ENCODE measurements around the gene TMPRSS7. TPM values are rescaled to one million over a fixed set of nuclear protein-coding genes. Genes with fewer than 3 reads are reported as not detected.

TMPRSS7 gene
- total and polyA plus RNA-seq, 7 donors = under 0.01 TPM; not detected in 6

- 70 to 75% methylated on average over 3 of the region's 3 CpGs for WGBS, 2 donors
- H3K4me1 ChIP-seq = peaks cover 0 to 5% (median 1%) of the 10 kb centered on the region in 4 donors
- no peak for DNase-seq
- TF ChIP-seq POLR2A (IDR thresholded peaks at IDR 0.05) = no peak
- TF ChIP-seq, protein P1, sequence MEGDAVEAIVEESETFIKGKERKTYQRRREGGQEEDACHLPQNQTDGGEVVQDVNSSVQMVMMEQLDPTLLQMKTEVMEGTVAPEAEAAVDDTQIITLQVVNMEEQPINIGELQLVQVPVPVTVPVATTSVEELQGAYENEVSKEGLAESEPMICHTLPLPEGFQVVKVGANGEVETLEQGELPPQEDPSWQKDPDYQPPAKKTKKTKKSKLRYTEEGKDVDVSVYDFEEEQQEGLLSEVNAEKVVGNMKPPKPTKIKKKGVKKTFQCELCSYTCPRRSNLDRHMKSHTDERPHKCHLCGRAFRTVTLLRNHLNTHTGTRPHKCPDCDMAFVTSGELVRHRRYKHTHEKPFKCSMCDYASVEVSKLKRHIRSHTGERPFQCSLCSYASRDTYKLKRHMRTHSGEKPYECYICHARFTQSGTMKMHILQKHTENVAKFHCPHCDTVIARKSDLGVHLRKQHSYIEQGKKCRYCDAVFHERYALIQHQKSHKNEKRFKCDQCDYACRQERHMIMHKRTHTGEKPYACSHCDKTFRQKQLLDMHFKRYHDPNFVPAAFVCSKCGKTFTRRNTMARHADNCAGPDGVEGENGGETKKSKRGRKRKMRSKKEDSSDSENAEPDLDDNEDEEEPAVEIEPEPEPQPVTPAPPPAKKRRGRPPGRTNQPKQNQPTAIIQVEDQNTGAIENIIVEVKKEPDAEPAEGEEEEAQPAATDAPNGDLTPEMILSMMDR (IDR thresholded peaks at IDR 0.05) = no peak
- intact Hi-C loops (cut with DNase I) = no loop called here
- no peak overlapping the region for H3K4me3 ChIP-seq
- H3K27me3 ChIP-seq = no peaks in the 10 kb centered on the region
- no peak overlapping the region for H3K27ac ChIP-seq
- no peaks in the 10 kb centered on the region for H3K9me3 ChIP-seq
- no peaks in the 10 kb centered on the region for H3K36me3 ChIP-seq
Measured at GRCh38 chr3:112038863-112039262, 4.3 kb downstream of the TMPRSS7 start.

DNA sequence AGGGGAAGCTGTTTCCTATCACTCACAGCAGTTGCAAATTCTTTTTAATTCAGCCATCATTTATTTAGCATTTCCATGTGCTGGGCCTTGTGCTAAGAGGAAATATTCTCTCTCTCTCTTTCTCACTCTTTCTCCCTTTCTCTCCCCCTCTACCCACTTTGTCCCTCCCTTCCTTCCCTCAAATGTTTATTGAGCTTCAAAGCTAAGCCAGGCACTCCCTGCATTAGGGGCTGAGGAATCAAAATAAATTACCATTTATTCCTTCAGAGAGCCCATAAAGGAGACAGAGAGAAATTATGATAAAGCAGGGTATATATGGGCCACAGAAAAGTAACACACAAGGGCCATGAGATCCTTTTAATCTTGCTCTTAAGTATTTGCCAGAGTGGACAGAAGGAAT lies 6.8 kb downstream of the TMPRSS7 start:
- no peaks in the 10 kb centered on the region for H3K36me3 ChIP-seq
- intact Hi-C loops (cut with DNase I) = no loop called here
- TF ChIP-seq POLR2A (IDR thresholded peaks at IDR 0.05) (no peak), EP300 (IDR thresholded peaks at IDR 0.05) (no peak), POLR2AphosphoS5 (IDR thresholded peaks at IDR 0.05) (no peak)
- TF ChIP-seq, protein P1 (IDR thresholded peaks at IDR 0.05) = no peak

DNA sequence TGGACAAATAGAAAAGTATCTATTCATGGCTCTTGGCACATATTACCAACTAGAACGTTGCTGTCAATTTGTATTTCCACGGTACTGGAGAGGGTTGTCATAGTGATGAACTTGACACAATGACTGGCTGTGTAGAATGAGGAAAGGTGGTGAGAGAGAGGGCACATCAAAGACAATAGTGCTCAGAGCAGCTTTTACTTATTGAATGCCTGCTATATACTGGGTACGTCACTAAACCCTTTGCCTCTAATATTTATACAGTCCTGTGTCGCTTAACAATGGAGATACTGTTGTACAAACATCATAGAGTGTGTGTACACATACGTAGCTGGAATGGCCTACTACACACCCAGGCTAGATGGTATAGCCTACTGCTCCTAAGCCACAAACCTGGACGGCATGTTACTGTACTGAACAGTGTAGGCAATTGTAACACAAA lies 8.3 kb downstream of the TMPRSS7 start:
- 20 to 67% methylated on average over 6 of the region's 6 CpGs for WGBS, 2 donors
- no peaks in the 10 kb centered on the region for H3K27me3 ChIP-seq
- H3K4me1 ChIP-seq = peaks cover 0 to 8% (median 2%) of the 10 kb centered on the region in 4 donors
- no peak for DNase-seq
- H3K36me3 ChIP-seq = no peaks in the 10 kb centered on the region
- H3K9me3 ChIP-seq = no peaks in the 10 kb centered on the region
- TF ChIP-seq, protein P1 (IDR thresholded peaks at IDR 0.05) = no peak
- TF ChIP-seq EP300 (IDR thresholded peaks at IDR 0.05) (no peak), POLR2AphosphoS5 (IDR thresholded peaks at IDR 0.05) (no peak), POLR2A (IDR thresholded peaks at IDR 0.05) (no peak)
- H3K27ac ChIP-seq = no peak overlapping the region
- intact Hi-C loops (cut with DNase I) = loop anchor here (1.0 kb wide), 1 partner anchor 374 kb away; no protein-coding TSS in a partner anchor
- H3K4me3 ChIP-seq = no peak overlapping the region

More for the DNA sequence above, 6.8 kb downstream of the TMPRSS7 start:
- H3K4me3 ChIP-seq = no peak overlapping the region
- H3K9me3 ChIP-seq = no peaks in the 10 kb centered on the region
- H3K4me1 ChIP-seq = peaks cover 0 to 8% (median 2%) of the 10 kb centered on the region in 4 donors
- H3K27me3 ChIP-seq = no peaks in the 10 kb centered on the region
- H3K27ac ChIP-seq = no peak overlapping the region
- DNase-seq = no peak

DNA sequence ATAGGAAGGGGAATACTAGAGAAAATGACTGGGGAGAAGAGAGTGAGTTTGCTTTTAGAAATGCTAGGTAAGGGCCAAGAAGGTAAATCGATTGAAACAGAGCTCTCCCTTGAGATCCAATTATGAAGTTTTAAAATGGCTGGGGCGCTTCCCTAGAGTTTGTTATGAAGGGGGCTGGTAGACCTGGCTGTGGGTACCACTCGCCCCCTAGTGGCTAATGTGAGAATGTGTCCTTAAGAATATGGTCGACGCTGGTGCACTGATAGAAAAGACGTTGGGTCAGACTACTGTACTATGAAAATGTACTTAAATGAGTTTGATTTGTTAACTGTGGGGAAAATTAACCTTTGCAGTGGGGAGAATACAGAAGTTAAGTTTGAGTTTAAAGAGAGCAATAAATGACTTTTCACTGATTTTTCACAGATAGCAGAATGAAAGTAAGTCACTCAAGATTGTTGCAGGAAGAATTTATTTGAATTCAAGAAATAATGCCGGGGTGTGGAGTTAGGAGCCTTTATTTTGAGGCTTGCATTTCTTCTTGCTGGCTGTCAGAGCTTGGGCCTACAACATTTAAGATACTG lies 9.2 kb downstream of the TMPRSS7 start:
- H3K4me1 ChIP-seq = peaks cover 0 to 8% (median 2%) of the 10 kb centered on the region in 4 donors
- WGBS, 2 donors = 3 to 10% methylated on average over 7 of the region's 7 CpGs
- H3K9me3 ChIP-seq = no peaks in the 10 kb centered on the region
- H3K27me3 ChIP-seq = no peaks in the 10 kb centered on the region
- H3K4me3 ChIP-seq = no peak overlapping the region
- H3K27ac ChIP-seq = no peak overlapping the region
- no peak for DNase-seq
- intact Hi-C loops (cut with DNase I) = loop anchor here (1.0 kb wide), 1 partner anchor 374 kb away; no protein-coding TSS in a partner anchor
- H3K36me3 ChIP-seq = no peaks in the 10 kb centered on the region
- TF ChIP-seq, protein P1 (IDR thresholded peaks at IDR 0.05) = peak; percentile 57 to 76 (median 66)
- TF ChIP-seq EP300 (IDR thresholded peaks at IDR 0.05) (no peak), POLR2A (IDR thresholded peaks at IDR 0.05) (no peak)

DNA sequence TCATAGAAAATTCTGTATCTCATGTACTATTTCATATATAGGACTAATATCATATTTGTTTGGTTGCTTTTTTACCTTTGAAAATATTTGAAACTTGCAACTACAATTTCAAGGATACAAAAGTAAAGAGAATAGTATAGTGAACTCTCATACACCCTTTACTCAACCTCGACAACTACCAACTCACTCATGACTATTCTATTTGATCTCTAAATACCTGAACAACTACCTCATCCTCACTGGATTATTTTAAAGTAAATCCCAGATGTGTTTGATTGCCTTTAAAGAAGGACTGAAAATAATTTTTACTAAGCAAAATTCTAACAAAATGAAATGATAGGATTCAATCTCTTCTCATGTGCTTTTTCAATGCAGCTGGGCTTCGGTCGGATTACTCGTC lies 12.1 kb downstream of the TMPRSS7 start:
- H3K27me3 ChIP-seq = no peaks in the 10 kb centered on the region
- no peak for TF ChIP-seq POLR2A (IDR thresholded peaks at IDR 0.05)
- no peak for TF ChIP-seq EP300 (IDR thresholded peaks at IDR 0.05)
- no peak for TF ChIP-seq POLR2AphosphoS5 (IDR thresholded peaks at IDR 0.05)
- TF ChIP-seq, protein P1 (IDR thresholded peaks at IDR 0.05) = no peak
- DNase-seq = no peak
- peaks cover 0 to 8% (median 2%) of the 10 kb centered on the region in 4 donors for H3K4me1 ChIP-seq
- H3K27ac ChIP-seq = no peak overlapping the region
- H3K4me3 ChIP-seq = no peak overlapping the region
- intact Hi-C loops (cut with DNase I) = no loop called here
- H3K9me3 ChIP-seq = no peaks in the 10 kb centered on the region
- H3K36me3 ChIP-seq = no peaks in the 10 kb centered on the region
- WGBS, 2 donors = 71 to 83% methylated on average over 4 of the region's 4 CpGs
